HepG2 (cell line): ENCODE results near the gene CHEK2. TPM values are rescaled to one million over a fixed set of nuclear protein-coding genes. Genes with fewer than 3 reads are reported as not detected.

Source experiments
- ATAC-seq: fragments of 200-7000 bp; cut with Tn5 transposase; 3 replicates; pipeline ENCODE4 v1.9.1; 2020; ENCODE audit warnings: mild to moderate bottlenecking, moderate library complexity
- BruUV-seq: library from RNA; stranded (reverse); fragments of 400-500 nt; replicated peaks from 2 replicates; lab custom pipeline; 2021; lab: Mats Ljungman, UMichigan
- CTCF ChIA-PET: fragments of 300-600 bp; formaldehyde crosslinking; extraction: SDS; loops from one replicate; lab custom pipeline; 2021; ENCODE audit warnings: low total read pairs, inconsistent platforms, low intra/inter-chr PET ratio; lab: Yijun Ruan, JAX
- POLR2A ChIA-PET: fragments of 350-600 bp; sonication (Branson Sonifier 250); formaldehyde crosslinking; loops from one replicate; lab custom pipeline; 2020; ENCODE audit warnings: antibody characterized with exemption, inconsistent platforms; lab: Yijun Ruan, JAX
- DNase-seq: peaks from one replicate; pipeline ENCODE4 v3.0.0-alpha.2; 2015; ENCODE audit warnings: low spot score
- FAIRE-seq: peaks from 3 replicates; lab custom pipeline; 2011; peaks lifted over from hg19 to GRCh38; lab: Jason Lieb, UNC
- H2AFZ ChIP-seq: one replicate; pipeline ENCODE4 v1.6.1; 2011; ENCODE audit warnings: low read length, inconsistent platforms
- H3K27ac ChIP-seq: fragments of 300-600 bp; 3 replicates; pipeline ENCODE4 v1.8.0; 2011; ENCODE audit warnings: mixed run types, mild to moderate bottlenecking, mixed read lengths, low read length, inconsistent platforms; ENCODE audit not compliant: insufficient read depth; ENCODE audit errors: extremely low read length
- H3K27me3 ChIP-seq, 2 experiments: fragments of 200-600 bp in 1 of 2; 2 replicates in 1 of 2; 3 replicates in 1 of 2; pipeline versions ENCODE4 v1.6.0 to v1.8.0; 2011; ENCODE audit warnings: low read length in 2 of 2, mild to moderate bottlenecking in 2 of 2, moderate library complexity in 2 of 2, inconsistent platforms in 1 of 2; ENCODE audit not compliant: insufficient read depth in 2 of 2, control insufficient read depth in 1 of 2
- H3K36me3 ChIP-seq, 2 experiments: fragments of 200-600 bp in 1 of 2; replicated peaks in 1 of 2; 2 replicates in 1 of 2; 3 replicates in 1 of 2; pipeline versions ENCODE4 v1.5.1 to v1.8.0; 2011; ENCODE audit warnings: low read length in 2 of 2, inconsistent platforms in 1 of 2; ENCODE audit not compliant: insufficient read depth in 2 of 2, control insufficient read depth in 1 of 2
- H3K4me1 ChIP-seq: 2 replicates; pipeline ENCODE4 v1.5.1; 2012; ENCODE audit warnings: low read length, inconsistent platforms; ENCODE audit not compliant: insufficient read depth
- H3K4me2 ChIP-seq: 2 replicates; pipeline ENCODE4 v1.6.0; 2011; ENCODE audit warnings: low read depth, low read length, inconsistent platforms
- H3K4me3 ChIP-seq, 3 experiments: fragments of 200-600 bp in 1 of 3; sonication (generic), shearing (Covaris generic) in 1 of 3; replicated peaks in 1 of 3; 2 replicates each; pipeline ENCODE4 v1.5.1; 2011 to 2016; ENCODE audit warnings: low read length in 3 of 3, inconsistent platforms in 2 of 3, low read depth in 2 of 3, mild to moderate bottlenecking in 2 of 3, control low read depth in 1 of 3, mixed read lengths in 1 of 3; ENCODE audit not compliant: insufficient read depth in 1 of 3
- H3K79me2 ChIP-seq: one replicate; pipeline ENCODE4 v1.6.1; 2011; ENCODE audit warnings: low read length, inconsistent platforms; ENCODE audit not compliant: insufficient read depth
- H3K9ac ChIP-seq: 2 replicates; pipeline ENCODE4 v1.6.0; 2011; ENCODE audit warnings: mild to moderate bottlenecking, low read depth, low read length, inconsistent platforms; ENCODE audit not compliant: insufficient read depth
- H3K9me3 ChIP-seq: 2 replicates; pipeline ENCODE4 v1.5.1; 2012; ENCODE audit warnings: mild to moderate bottlenecking, low read length
- H4K20me1 ChIP-seq: 2 replicates; pipeline ENCODE4 v1.6.0; 2011; ENCODE audit warnings: inconsistent platforms, mild to moderate bottlenecking, low read length, moderate library complexity; ENCODE audit not compliant: insufficient read depth
- CHD4 ChIP-seq: fragments of 200-600 bp; sonication (generic); IDR thresholded peaks from 2 replicates; pipeline ENCODE4 v1.7.0; 2017; ENCODE audit warnings: mild to moderate bottlenecking, low read length, borderline replicate concordance
- FOXA3 ChIP-seq: IDR thresholded peaks from 2 replicates; pipeline ENCODE4 v1.6.1; 2016; ENCODE audit warnings: missing genetic modification reagents, missing compliant biosample characterization
- FOXK2 ChIP-seq: fragments of 450-650 bp; IDR thresholded peaks from 2 replicates; pipeline ENCODE4 v1.6.1; 2016
- HNF4G ChIP-seq, 2 experiments: sonication (generic) in 1 of 2; formaldehyde crosslinking in 1 of 2; IDR thresholded peaks; 2 replicates each; pipeline versions ENCODE4 v1.4.0 to v1.6.1; 2011 to 2020; ENCODE audit warnings: borderline replicate concordance in 2 of 2, low read depth in 2 of 2, mild to moderate bottlenecking in 2 of 2, low read length in 1 of 2, missing genetic modification reagents in 1 of 2, moderate library complexity in 1 of 2
- KLF15 ChIP-seq: sonication (generic); formaldehyde crosslinking; IDR thresholded peaks from 2 replicates; pipeline ENCODE4 v1.8.1; 2023; ENCODE audit warnings: borderline replicate concordance, mild to moderate bottlenecking, inconsistent platforms, missing genetic modification reagents, mixed read lengths
- RBM22 ChIP-seq: fragments of 200-400 bp; formaldehyde crosslinking; optimal IDR thresholded peaks from 2 replicates; pipeline ENCODE3; 2017; ENCODE audit warnings: mild to moderate bottlenecking, low read length, moderate library complexity
- TRIM24 ChIP-seq: sonication (generic); formaldehyde crosslinking; IDR thresholded peaks from 2 replicates; pipeline ENCODE4 v1.8.0; 2022; ENCODE audit warnings: mild to moderate bottlenecking, missing genetic modification reagents
- ZKSCAN8 ChIP-seq: IDR thresholded peaks from 2 replicates; pipeline ENCODE4 v1.6.1; 2016; ENCODE audit warnings: borderline replicate concordance, missing genetic modification reagents, missing compliant biosample characterization
- ZNF232 ChIP-seq: sonication (generic); formaldehyde crosslinking; IDR thresholded peaks from 2 replicates; pipeline ENCODE4 v1.4.0; 2020; ENCODE audit warnings: missing genetic modification reagents, borderline replicate concordance
- ZNF407 ChIP-seq: sonication (generic); formaldehyde crosslinking; IDR thresholded peaks from one replicate; pipeline ENCODE4 v1.5.1; 2020; ENCODE audit warnings: mild to moderate bottlenecking, missing genetic modification reagents; ENCODE audit errors: not compliant biosample characterization
- ZNF414 ChIP-seq: sonication (generic); formaldehyde crosslinking; IDR thresholded peaks from 2 replicates; pipeline ENCODE4 v1.5.0; 2020; ENCODE audit warnings: missing genetic modification reagents
- ZNF816 ChIP-seq: sonication (generic); formaldehyde crosslinking; IDR thresholded peaks from 2 replicates; pipeline ENCODE4 v1.8.0; 2022; ENCODE audit warnings: missing genetic modification reagents, mild to moderate bottlenecking, borderline replicate concordance
- WGBS: methylation state at CpG from one replicate; pipeline ENCODE4 v1.1.6; 2017; ENCODE audit warnings: low lambda C conversion rate; 5-methylcytosine and 5-hydroxymethylcytosine counted together
- in situ Hi-C: cut with HindIII; loops from 2 replicates; pipeline ENCODE4 v1.10.0; 2017; ENCODE audit warnings: low pct_unique_long_range_greater_than_20kb; ENCODE audit not compliant: extremely low pct_ligation_motif_present
- intact Hi-C: fragments of 100-400 bp; cut with micrococcal nuclease; formaldehyde crosslinking; loops from one replicate; pipeline ENCODE4 v1.10.0; 2022; ENCODE audit not compliant: unreplicated experiment
- polyA plus RNA-seq, 8 experiments: library from polyadenylated mRNA; depleted of rRNA in 3 of 8; stranded (reverse) in 7 of 8; unstranded in 1 of 8; fragments of >200 nt; fragmentation: Illumina TruSeq in 4 of 8; extraction: Trizol in 4 of 8; gene quantifications; 2 replicates each; pipeline versions ENCODE4 v1.2.1 to v1.2.3, GENCODE V29; 2011 to 2016; ENCODE audit warnings: low read depth in 4 of 8, missing spikeins in 1 of 8, mixed read lengths in 1 of 8; ENCODE audit not compliant: insufficient read depth in 1 of 8
- total RNA-seq, 5 experiments: library from RNA; depleted of rRNA; stranded (reverse); fragments of >200 nt; fragmentation: Illumina TruSeq; extraction: Trizol; gene quantifications; 2 replicates each; pipeline ENCODE4 v1.2.3, GENCODE V29; 2016; ENCODE audit warnings: low read depth in 1 of 5

Gene CHEK2
- total and polyA plus RNA-seq, 2 of the 13 experiments (the other 11 are each of a cell fraction or from before 2014, with no cell fraction given) = 27.0 to 40.5 TPM

GRCh38 chr22:28716686-28717085, 24.9 kb downstream of the CHEK2 start (continued):
- TF ChIP-seq ZNF407 (CRISPR knock-in tag) (no peak), FOXK2 (no peak), ZNF232 (CRISPR knock-in tag) (no peak), TRIM24 (CRISPR knock-in tag) (no peak)
- TF ChIP-seq, all 625 proteins: peak for 0

- intact Hi-C loops = no loop called here
- Histone ChIP-seq H3K4me3 (no peak overlapping the region), H3K4me2 (no peak overlapping the region), H3K9ac (no peak overlapping the region), H3K36me3 (peaks cover 2 to 7% of the 10 kb centered on the region in 2 experiments; a peak in 4 of 5 replicates), H3K79me2 (no peaks in the 10 kb centered on the region), H3K9me3 (no peaks in the 10 kb centered on the region), H3K27ac (no peak overlapping the region), H3K4me1 (peaks cover 25% of the 10 kb centered on the region), H4K20me1 (no peaks in the 10 kb centered on the region), H2AFZ (no peak overlapping the region), H3K27me3 (no peaks in the 10 kb centered on the region)
- POLR2A ChIA-PET = no interaction called here
- 95% methylated on average over 7 of the region's 7 CpGs for WGBS
- in situ Hi-C loops = no loop called here
- BruUV-seq = no TSS peak
- CTCF ChIA-PET = no interaction called here
- ATAC-seq (no peak), FAIRE-seq (no peak), DNase-seq (no peak)
- TF ChIP-seq CHD4 (no peak), ZNF816 (CRISPR knock-in tag) (no peak), ZNF414 (CRISPR knock-in tag) (no peak), RBM22 (no peak), ZKSCAN8 (CRISPR knock-in tag) (no peak), FOXA3 (no peak), HNF4G (IDR thresholded peaks at IDR 0.05; ENCODE audit: borderline replicate concordance, low read depth, low read length) (no peak), HNF4G (CRISPR knock-in tag; IDR thresholded peaks at IDR 0.05; ENCODE audit: borderline replicate concordance, low read depth) (no peak), KLF15 (CRISPR knock-in tag) (no peak)
Measured at GRCh38 chr22:28715611-28716010, 26.0 kb downstream of the CHEK2 start.
